BJ (cell line): ENCODE results near the gene TSPAN18. TPM values are rescaled to one million over a fixed set of nuclear protein-coding genes. Genes with fewer than 3 reads are reported as not detected.

Experiments
- CTCF ChIA-PET: fragments of 350-600 bp; formaldehyde crosslinking; extraction: SDS; loops from one replicate; lab custom pipeline; 2021; ENCODE audit warnings: antibody characterized with exemption, inconsistent platforms; lab: Yijun Ruan, JAX
- POLR2A ChIA-PET: fragments of 300-600 bp; sonication (Branson Sonifier 250); formaldehyde crosslinking; extraction: SDS; loops from one replicate; lab custom pipeline; 2021; ENCODE audit warnings: antibody characterized with exemption; lab: Charles Lee
- DNase-seq: peaks from one replicate; pipeline ENCODE4 v3.0.0-alpha.2; 2011; ENCODE audit warnings: low read depth
- H3K27me3 ChIP-seq: 2 replicates; pipeline ENCODE4 v1.6.0; 2011; ENCODE audit warnings: low read length; ENCODE audit not compliant: control insufficient read depth, insufficient read depth
- H3K36me3 ChIP-seq: 2 replicates; pipeline ENCODE4 v1.5.1; 2011; ENCODE audit warnings: low read length; ENCODE audit not compliant: control insufficient read depth, insufficient read depth
- H3K4me3 ChIP-seq: 2 replicates; pipeline ENCODE4 v1.5.1; 2011; ENCODE audit warnings: low read depth, mild to moderate bottlenecking, control low read depth, low read length
- CTCF ChIP-seq: IDR thresholded peaks from 2 replicates; pipeline ENCODE4 v1.5.1; 2011; ENCODE audit warnings: low read depth, mild to moderate bottlenecking, control low read depth, inconsistent platforms, low read length, moderate library complexity; ENCODE audit not compliant: insufficient read depth
- polyA plus RNA-seq: library from polyadenylated mRNA; depleted of rRNA; stranded (reverse); fragments of >200 nt; gene quantifications from 2 replicates; pipeline ENCODE4 v1.2.3, GENCODE V29; 2011

Gene TSPAN18
- polyA plus RNA-seq, 1 experiment = 0.55 TPM

GRCh38 chr11:44904261-44905020 is 177.7 kb downstream of the TSPAN18 start:
- no peak for TF ChIP-seq CTCF
- Histone ChIP-seq H3K27me3 (peaks cover 7% of the 10 kb centered on the region), H3K36me3 (no peaks in the 10 kb centered on the region), H3K4me3 (no peak overlapping the region)
- POLR2A ChIA-PET = no interaction called here
- DNase-seq = no peak
- CTCF ChIA-PET = interaction anchor here (1.3 to 12.6 kb wide), 3 partner anchors 10 to 285 kb away, joined by 3 to 188 read pairs (median 7); no protein-coding TSS in a partner anchor

DNA sequence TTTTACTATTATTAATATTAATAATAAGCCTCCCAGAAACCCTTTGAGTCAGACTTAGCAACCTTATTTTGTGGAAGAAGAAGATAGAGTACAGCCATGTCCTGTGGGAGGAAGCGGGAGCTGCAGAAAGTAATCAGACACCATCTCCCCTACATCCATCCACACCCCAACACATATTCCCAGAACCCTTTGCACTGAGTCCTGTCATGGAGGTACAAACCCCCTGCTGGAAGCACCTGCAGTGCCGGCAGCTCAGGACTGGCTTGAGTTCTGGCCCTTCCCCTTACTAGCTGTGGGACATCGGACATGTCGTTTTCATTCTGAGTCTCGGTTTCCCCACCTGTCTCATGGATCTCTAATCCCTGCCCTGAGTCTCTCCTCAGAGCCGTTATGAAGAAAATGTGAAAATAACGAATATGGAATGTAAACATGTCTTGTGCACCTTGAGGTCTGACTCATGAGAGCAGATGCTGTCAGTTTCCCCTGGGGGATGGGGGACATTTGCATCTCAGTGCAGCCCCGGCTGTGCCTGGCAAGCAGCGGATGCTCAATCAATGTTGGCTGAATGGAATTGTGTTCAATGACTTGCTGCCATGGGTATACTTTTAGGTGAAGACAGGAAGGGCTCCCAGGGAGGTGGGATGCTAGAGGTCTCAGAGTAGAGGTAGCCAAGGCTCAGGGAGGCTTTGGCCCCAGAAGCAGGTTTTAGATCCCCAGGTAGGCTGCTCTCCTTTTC is 178.5 kb downstream of the TSPAN18 start:
- DNase-seq = no peak
- ChIA-PET CTCF (interaction anchor here (12.6 kb wide), 1 partner anchor 282 kb away, joined by 188 read pairs; no protein-coding TSS in a partner anchor), POLR2A (no interaction called here)
- TF ChIP-seq CTCF = no peak
- Histone ChIP-seq H3K4me3 (no peak overlapping the region), H3K36me3 (no peaks in the 10 kb centered on the region), H3K27me3 (peaks cover 7% of the 10 kb centered on the region)

GRCh38 chr11:44906649-44907048 is 179.9 kb downstream of the TSPAN18 start:
- ChIA-PET CTCF (interaction anchor here (1.2 to 12.6 kb wide), 5 partner anchors 12 to 350 kb away, joined by 3 to 188 read pairs (median 3); no protein-coding TSS in a partner anchor), POLR2A (no interaction called here)
- no peak for TF ChIP-seq CTCF

DNA sequence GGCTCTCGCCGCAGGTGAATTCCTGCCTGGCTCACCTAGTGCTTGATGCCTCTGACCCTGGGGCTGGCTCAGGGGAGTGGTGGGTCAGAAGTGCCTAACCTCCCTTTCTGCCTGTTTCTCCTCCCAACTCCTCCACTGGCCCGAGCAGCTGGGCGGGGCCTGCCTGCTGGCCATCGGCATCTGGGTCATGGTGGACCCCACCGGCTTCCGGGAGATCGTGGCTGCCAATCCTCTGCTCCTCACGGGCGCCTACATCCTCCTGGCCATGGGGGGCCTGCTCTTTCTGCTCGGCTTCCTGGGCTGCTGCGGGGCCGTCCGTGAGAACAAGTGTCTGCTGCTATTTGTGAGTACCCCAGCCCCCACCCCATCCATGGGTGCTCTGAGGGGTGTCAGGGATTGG is 182.8 kb downstream of the TSPAN18 start:
- Histone ChIP-seq H3K36me3 (no peaks in the 10 kb centered on the region), H3K4me3 (no peak overlapping the region), H3K27me3 (peaks cover 2% of the 10 kb centered on the region; the same call in 1 of the 2 replicates)
- no peak for TF ChIP-seq CTCF
- DNase-seq = no peak
- ChIA-PET CTCF (interaction anchor here (3.4 to 12.6 kb wide), 2 partner anchors 195 to 286 kb away, joined by 18 to 188 read pairs; no protein-coding TSS in a partner anchor), POLR2A (no interaction called here)

More at GRCh38 chr11:44906649-44907048, 179.9 kb downstream of the TSPAN18 start:
- H3K27me3 ChIP-seq = peaks cover 7% of the 10 kb centered on the region
- no peaks in the 10 kb centered on the region for H3K36me3 ChIP-seq
- DNase-seq = no peak
- H3K4me3 ChIP-seq = no peak overlapping the region

DNA sequence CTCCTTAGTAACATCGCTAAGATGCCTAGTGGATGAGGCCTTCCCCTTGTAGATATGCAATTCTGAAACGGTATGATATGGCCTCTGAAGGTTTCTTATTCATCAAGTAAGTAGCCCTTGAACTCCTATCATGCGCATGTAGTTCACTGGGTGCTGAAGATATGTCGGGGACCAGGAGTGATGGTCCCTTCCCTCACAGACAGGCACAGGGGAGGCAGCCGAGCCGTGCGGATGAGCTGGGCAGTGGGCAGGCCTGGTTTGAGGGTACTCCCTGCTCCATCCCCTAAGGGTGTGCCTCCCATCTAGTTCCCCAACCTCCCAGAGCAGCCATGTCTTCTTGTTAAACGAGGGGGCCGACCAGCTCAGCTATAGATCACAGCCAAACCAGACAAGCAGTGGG is 183.8 kb downstream of the TSPAN18 start:
- H3K36me3 ChIP-seq = no peaks in the 10 kb centered on the region
- TF ChIP-seq CTCF = no peak
- POLR2A ChIA-PET = no interaction called here
- 0 out of 2 replicates have a peak, but pooled peaks cover 2% of the 10 kb centered on the region for H3K27me3 ChIP-seq
- H3K4me3 ChIP-seq = no peak overlapping the region
- CTCF ChIA-PET = interaction anchor here (0.6 to 12.6 kb wide), 32 partner anchors 10 to 601 kb away, joined by 3 to 188 read pairs (median 5); no protein-coding TSS in a partner anchor
- no peak for DNase-seq
